Effector memory CD4-positive, alpha-beta T cell (primary cell): Measurements from ENCODE around the gene LIPE.
A peak's percentile ranks its signal among the peaks of the same experiment; 100 is the strongest.

ENCODE experiments used
- DNase-seq, 3 donors: peaks; one replicate each; pipeline ENCODE4 v3.0.0-alpha.2; 2020
- H3K27ac ChIP-seq: 2 replicates; pipeline ENCODE4 v1.7.0; 2013; ENCODE audit warnings: mild to moderate bottlenecking, low read length, moderate library complexity; ENCODE audit not compliant: insufficient read depth, poor library complexity, severe bottlenecking
- H3K27me3 ChIP-seq: replicated peaks from 2 replicates; pipeline ENCODE4 v1.7.0; 2013; ENCODE audit warnings: mild to moderate bottlenecking, low read length; ENCODE audit not compliant: insufficient read depth, control insufficient read depth, poor library complexity, severe bottlenecking
- H3K36me3 ChIP-seq: 2 replicates; pipeline ENCODE4 v1.7.0; 2013; ENCODE audit warnings: mild to moderate bottlenecking, low read length, moderate library complexity; ENCODE audit not compliant: control insufficient read depth, insufficient read depth
- H3K4me1 ChIP-seq: 2 replicates; pipeline ENCODE4 v1.7.0; 2013; ENCODE audit warnings: low read length, mild to moderate bottlenecking; ENCODE audit not compliant: control insufficient read depth, insufficient read depth, poor library complexity, severe bottlenecking
- H3K4me3 ChIP-seq: 2 replicates; pipeline ENCODE4 v1.7.0; 2013; ENCODE audit warnings: low read length, low read depth, mild to moderate bottlenecking; ENCODE audit not compliant: insufficient read depth, poor library complexity, severe bottlenecking
- H3K9me3 ChIP-seq: 2 replicates; pipeline ENCODE4 v1.7.0; 2013; ENCODE audit warnings: mild to moderate bottlenecking, low read length, moderate library complexity; ENCODE audit not compliant: control insufficient read depth

The LIPE gene

DNA sequence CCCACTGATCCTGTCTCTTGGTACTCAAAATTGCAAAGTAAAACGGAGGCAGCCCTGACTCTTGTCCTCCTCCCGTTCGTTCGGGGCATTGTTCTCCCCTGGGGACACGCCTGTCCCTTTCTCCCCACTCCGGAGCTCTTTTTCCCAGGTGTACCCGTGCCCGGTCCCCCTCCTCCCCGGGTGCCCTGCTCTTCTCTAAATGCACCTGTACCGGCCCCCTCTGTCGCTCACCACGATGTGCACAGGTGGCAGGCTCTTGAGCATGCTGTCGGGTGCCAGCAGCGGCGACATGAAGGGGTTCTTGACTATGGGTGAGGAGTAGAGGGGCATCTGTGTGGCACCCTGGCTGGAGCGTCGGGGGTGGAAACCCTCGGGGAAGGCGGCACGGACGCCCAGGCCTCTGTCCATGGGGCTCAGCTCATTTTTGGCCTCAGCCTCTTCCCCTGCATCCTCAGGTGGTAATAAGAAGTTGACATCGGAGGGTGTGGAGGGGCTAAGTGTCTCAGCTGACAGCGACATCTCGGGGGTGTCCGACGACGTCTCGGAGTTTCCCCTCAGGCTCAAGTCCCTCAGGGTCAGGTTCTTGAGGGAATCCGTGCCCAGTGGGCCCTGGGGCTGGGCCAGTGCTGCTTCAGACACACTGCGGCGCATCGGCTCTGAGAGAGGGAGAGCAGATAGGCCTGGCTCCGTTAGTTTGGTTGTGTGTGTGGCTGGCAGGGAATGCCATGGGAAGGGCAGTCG is 24.6 kb downstream of the LIPE start:
- Histone ChIP-seq H3K27ac (peak overlapping the region; percentile 58), H3K9me3 (no peaks in the 10 kb centered on the region), H3K4me3 (peak overlapping the region; percentile 68), H3K36me3 (peaks cover 12% of the 10 kb centered on the region), H3K27me3 (no peaks in the 10 kb centered on the region), H3K4me1 (peaks cover 11% of the 10 kb centered on the region)
- no peak for DNase-seq

DNA sequence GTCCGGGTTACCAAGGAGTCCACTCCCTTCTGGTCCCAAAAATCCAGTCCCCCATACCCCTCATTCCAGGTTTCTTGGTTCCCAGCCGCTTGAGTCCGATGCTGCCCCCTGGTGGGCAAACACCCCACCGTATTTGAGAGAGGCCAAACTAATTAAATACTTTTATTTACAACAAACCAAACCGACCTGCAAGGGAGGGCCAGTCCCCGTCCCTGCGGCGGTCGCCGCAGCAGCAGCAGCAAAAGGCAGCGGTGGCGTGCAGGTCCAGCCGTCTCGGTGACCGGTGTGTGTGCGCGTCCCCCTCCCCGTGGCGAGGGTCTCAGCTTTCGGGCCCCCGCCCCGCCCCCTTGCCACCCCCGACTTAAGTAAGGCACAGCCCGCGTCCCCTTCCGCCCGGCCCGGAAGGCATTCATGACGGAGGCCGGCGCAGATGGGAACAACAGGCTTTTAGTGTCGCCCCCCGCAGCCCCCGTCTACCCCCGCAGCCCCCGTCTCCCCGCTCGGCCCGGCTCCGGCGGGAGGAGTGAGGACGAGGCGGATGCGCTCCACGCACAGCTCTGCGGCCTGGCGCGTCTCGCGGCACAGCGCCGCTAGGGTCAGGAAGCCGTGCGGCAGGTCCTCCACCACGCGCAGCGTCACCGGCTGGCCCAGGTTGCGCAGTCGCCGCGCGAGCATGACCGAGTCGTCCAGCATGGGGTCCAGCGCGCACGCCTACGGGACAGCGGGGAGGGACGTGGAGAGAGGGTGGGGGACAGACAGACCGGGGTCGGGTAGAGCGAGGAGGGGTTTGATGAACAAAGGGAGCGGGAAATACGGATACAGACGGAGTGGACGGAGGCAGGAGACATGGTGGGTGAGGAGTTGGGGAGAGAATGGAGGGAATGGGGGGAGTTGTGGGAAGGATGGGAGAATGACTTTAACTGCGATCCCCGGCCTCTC is 25.6 kb downstream of the LIPE start:
- peak; percentile 57 to 70 (median 58) for DNase-seq
- peaks cover 5% of the 10 kb centered on the region for H3K36me3 ChIP-seq
- peak overlapping the region; percentile 58 for H3K27ac ChIP-seq
- H3K27me3 ChIP-seq, result no peaks in the 10 kb centered on the region
- peaks cover 15% of the 10 kb centered on the region for H3K4me1 ChIP-seq
- H3K4me3 ChIP-seq, result peak overlapping the region; percentile 68
- H3K9me3 ChIP-seq, result no peaks in the 10 kb centered on the region

DNA sequence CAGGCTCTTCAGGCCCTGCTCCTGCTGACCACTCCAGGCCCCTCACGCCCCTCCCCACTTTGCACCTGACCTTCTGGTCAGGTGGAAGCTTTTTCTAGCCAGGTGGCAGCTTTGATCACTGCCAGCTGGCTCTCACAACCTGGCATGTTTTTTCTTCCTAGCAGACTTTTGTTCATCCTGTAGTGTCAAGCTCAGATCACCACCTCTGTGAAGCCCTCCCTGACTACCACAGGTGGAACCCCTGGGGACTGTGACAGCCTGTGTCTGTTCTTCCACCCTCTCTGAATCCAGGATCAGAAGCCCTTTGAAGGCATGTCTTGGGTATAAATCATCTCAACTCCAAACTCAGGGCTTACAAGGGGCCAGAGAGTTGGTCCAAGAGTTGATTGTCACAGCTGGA is 26.8 kb downstream of the LIPE start:
- Histone ChIP-seq H3K27ac (no peak overlapping the region), H3K36me3 (no peaks in the 10 kb centered on the region), H3K4me3 (no peak overlapping the region), H3K9me3 (no peaks in the 10 kb centered on the region), H3K4me1 (peaks cover 20% of the 10 kb centered on the region), H3K27me3 (no peaks in the 10 kb centered on the region)
- no peak for DNase-seq

DNA sequence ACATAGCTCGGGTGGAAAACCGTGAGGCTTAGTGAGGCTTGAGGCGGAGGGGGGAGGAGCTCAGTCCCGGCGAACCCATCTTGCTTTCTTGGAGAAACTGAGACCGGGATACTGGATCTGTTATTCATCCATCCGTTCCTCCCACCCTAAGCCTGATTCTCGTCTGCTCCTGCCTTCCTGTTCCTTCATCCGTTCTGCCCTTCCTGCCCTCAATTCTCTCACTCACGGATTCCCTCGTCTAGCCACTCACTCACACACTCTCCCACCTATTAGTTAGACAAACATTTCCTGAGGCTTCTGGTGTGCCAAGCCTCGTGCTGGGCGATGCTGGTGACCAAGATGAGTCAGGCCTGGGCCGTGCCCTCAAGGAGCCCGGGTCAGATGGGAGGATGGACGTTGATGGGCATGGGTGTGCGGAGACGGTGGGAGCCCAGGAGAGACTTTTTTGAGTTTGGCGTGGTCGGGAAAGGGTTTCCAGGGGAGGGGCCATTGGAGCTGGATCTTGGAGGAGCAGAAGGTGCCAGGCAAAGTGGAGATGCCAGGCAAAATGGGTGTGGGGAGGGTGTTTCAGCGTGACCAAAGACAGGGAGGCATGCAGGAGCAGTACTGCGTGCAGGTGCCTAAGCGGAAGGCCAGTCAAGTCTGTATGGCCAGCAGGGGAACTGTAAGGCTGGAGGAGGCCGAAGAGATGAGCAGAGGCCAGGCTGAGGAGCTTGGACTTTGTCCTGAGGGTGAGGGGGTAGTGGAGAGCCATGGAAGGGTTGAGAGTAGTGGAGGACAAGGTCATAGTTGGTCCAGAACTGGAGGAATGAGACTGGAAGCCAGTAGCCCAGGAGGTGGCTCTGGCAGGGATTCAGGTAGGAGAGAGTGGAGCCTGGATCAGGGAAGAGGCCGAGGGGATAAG is 29.7 kb downstream of the LIPE start:
- DNase-seq, result no peak
- Histone ChIP-seq H3K27me3 (no peaks in the 10 kb centered on the region), H3K4me1 (peaks cover 20% of the 10 kb centered on the region)

DNA sequence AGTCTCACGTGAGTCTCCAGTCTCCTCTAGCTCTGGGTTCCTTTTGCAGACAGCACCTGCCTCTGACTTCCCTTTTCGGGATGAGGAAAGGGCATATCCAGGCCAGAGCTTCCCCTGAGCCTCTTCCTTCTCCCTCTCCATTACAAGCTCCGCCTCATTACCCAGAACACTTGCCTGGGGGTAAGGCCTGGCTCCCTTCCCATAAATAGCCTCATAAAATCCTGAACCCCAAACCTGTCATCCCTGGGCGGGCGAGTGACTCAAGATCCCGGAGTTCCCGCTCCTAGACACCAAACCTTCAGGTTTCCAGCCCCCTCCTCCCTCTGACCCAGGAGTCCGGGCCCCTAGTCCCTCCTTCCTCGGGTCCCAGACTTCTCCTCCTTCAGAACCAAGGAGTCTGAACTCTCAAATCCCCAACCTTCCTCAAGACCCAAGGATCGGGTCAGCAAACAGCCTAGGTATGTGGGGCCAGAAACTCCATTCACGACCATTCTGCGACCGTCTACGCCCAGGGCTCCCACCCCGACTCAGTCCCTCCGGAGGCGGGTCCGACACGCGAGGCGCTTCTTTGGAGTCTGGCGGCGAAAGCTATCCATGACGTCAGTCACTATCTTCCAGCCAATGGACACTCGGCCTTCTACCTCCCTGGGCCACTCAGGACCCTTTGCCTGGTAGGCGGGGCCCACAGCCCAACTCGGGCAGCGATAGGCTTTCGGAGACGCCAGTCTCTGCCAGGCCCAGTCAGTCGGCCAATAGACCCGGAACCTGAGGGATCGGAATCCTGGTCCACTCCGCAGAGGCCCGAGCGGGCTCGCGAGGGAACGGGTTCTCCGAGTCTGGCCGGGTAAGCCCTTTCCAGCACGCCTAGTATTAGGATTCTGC is 30.6 kb downstream of the LIPE start:
- H3K4me1 ChIP-seq, result peaks cover 20% of the 10 kb centered on the region
- peak overlapping the region; percentile 58 for H3K4me3 ChIP-seq
- no peaks in the 10 kb centered on the region for H3K27me3 ChIP-seq
- DNase-seq, result peak; percentile 78 to 88 (median 87)
- H3K27ac ChIP-seq, result peak overlapping the region; percentile 58
- H3K9me3 ChIP-seq, result no peaks in the 10 kb centered on the region
- H3K36me3 ChIP-seq, result no peaks in the 10 kb centered on the region

More for the DNA sequence above, 29.7 kb downstream of the LIPE start:
- Histone ChIP-seq H3K36me3 (no peaks in the 10 kb centered on the region), H3K9me3 (no peaks in the 10 kb centered on the region), H3K4me3 (peak overlapping the region; percentile 58), H3K27ac (peak overlapping the region; percentile 58)

DNA sequence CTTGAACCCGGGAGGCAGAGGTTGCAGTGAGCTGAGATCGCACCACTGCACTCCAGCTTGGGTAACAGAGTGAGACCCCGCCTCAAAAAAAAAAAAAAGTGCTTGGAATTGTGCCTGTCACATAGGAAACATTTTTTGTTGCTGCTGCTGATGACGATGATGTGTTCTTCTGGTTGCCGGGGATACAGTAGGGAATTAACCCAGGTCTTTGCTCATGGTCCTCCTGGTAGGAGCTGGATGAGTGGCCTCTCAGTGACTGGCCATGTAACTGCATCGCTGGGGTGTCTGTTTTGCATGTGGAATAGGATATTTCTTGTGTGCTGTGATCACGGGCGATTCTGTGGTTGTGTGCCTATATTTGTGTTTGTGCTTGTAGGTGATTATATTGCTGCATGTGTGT is 32.4 kb downstream of the LIPE start:
- no peak for DNase-seq
- H3K27ac ChIP-seq, result no peak overlapping the region
- no peaks in the 10 kb centered on the region for H3K9me3 ChIP-seq
- H3K36me3 ChIP-seq, result no peaks in the 10 kb centered on the region
- no peak overlapping the region for H3K4me3 ChIP-seq
- peaks cover 3% of the 10 kb centered on the region for H3K27me3 ChIP-seq
- H3K4me1 ChIP-seq, result peaks cover 13% of the 10 kb centered on the region

DNA sequence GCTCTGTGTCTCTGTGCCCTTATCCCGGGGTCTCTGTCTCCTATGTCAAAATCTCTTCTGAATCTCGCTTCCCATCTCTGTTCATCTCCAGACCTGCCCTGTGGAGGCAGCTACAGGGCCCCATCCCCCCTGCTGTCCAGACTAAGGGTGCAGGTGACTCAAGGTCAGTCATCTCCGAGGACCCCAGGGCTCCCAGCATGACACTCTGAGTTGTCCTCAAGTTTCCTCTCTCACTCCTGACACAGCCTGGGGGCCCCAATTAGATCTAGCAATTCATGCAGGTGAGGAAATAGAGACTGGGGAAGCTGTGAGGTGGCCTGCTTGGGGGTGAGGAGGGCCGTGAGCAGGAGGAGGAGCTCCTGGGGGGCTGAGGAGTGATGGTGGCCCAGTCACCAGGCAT is 35.0 kb downstream of the LIPE start:
- Histone ChIP-seq H3K27me3 (peaks cover 9% of the 10 kb centered on the region), H3K4me1 (peaks cover 10% of the 10 kb centered on the region), H3K27ac (no peak overlapping the region), H3K36me3 (no peaks in the 10 kb centered on the region), H3K4me3 (no peak overlapping the region), H3K9me3 (no peaks in the 10 kb centered on the region)
- DNase-seq, result no peak

DNA sequence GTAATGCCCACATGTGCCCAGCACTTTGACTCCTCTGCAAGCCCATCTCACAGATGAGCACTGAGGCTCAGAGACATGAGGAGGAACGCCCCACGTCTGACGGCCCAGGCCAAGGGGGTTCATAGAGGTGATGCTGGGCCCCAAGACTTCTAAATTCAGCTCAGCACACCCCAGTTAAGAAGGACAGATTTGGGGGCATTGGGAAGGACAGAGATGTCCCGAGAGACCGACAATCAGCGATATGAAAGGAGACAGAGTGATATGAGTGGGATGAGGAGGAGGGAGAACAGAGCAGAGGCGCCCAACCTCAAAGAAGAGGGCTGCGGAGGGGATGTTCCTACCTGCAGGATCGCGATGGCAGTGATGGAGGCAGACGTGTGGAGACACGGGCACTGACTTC is 37.3 kb downstream of the LIPE start, which contains the start of gene CNFN:
TSS of gene CNFN (minus strand) at position 399 of the 400 bp plus-strand sequence. CDS start 1,260 bp downstream, outside the sequence.
- DNase-seq, result no peak
- Histone ChIP-seq H3K4me1 (peaks cover 7% of the 10 kb centered on the region), H3K36me3 (no peaks in the 10 kb centered on the region), H3K9me3 (no peaks in the 10 kb centered on the region), H3K4me3 (no peak within 1 kb of the TSS), H3K27ac (no peak within 1 kb of the TSS), H3K27me3 (peaks cover 9% of the 10 kb centered on the region)
